HG02943 (cell line): ENCODE results near the gene C1QL4.

Experiments used
- ATAC-seq: cut with Tn5 transposase; IDR thresholded peaks from one replicate; pipeline ENCODE4 v1.9.1; 2021; ENCODE audit warnings: mild to moderate bottlenecking, low read depth, moderate library complexity; ENCODE audit not compliant: unreplicated experiment

The C1QL4 gene

GRCh38 chr12:49309386-49309785 is 27.6 kb downstream of the C1QL4 start:
- no peak for ATAC-seq

- ATAC-seq, result no peak
These were observed 31.1 kb downstream of the C1QL4 start for GRCh38 chr12:49305762-49306510.

- ATAC-seq, result no peak
These were observed 32.8 kb downstream of the C1QL4 start for GRCh38 chr12:49304161-49304560.

GRCh38 chr12:49301760-49302159 is 35.2 kb downstream of the C1QL4 start:
- ATAC-seq, result no peak

- no peak for ATAC-seq
These were observed 38.8 kb downstream of the C1QL4 start for GRCh38 chr12:49298160-49298559.

- no peak for ATAC-seq
These were observed 39.3 kb downstream of the C1QL4 start for GRCh38 chr12:49297695-49298060.

- no peak for ATAC-seq
These were observed 39.9 kb downstream of the C1QL4 start for GRCh38 chr12:49296836-49297694.

- no peak for ATAC-seq
These were observed 40.8 kb downstream of the C1QL4 start for GRCh38 chr12:49296034-49296835.

GRCh38 chr12:49295082-49295936 is 41.7 kb downstream of the C1QL4 start, which contains the start of gene PRPH:
Gene PRPH, plus strand, starts transcription at chr12:49295147. Its CDS starts 54 bp downstream, at chr12:49295201.
- no peak for ATAC-seq

- ATAC-seq, result no peak
These were observed 42.2 kb downstream of the C1QL4 start for GRCh38 chr12:49294804-49295081.

GRCh38 chr12:49294086-49294803 is 42.7 kb downstream of the C1QL4 start:
- no peak for ATAC-seq

- no peak for ATAC-seq
These were observed 43.7 kb downstream of the C1QL4 start for GRCh38 chr12:49293056-49293956.

- ATAC-seq, result no peak
These were observed 44.3 kb downstream of the C1QL4 start for GRCh38 chr12:49292729-49293055.

- ATAC-seq, result no peak
These were observed 47.9 kb downstream of the C1QL4 start for GRCh38 chr12:49288922-49289555.

GRCh38 chr12:49288412-49288853 is 48.6 kb downstream of the C1QL4 start:
- ATAC-seq, result no peak

GRCh38 chr12:49287876-49288275 is 49.1 kb downstream of the C1QL4 start:
- no peak for ATAC-seq

- no peak for ATAC-seq
These were observed 52.3 kb downstream of the C1QL4 start for GRCh38 chr12:49284672-49285071.
